ENCODE data around the gene MIPEP.
"Not testable (repeated sequence)": the region's sequence is repeated elsewhere in the genome, so short reads cannot be mapped to it uniquely, and the experiment has no call there.

Gene MIPEP

DNA sequence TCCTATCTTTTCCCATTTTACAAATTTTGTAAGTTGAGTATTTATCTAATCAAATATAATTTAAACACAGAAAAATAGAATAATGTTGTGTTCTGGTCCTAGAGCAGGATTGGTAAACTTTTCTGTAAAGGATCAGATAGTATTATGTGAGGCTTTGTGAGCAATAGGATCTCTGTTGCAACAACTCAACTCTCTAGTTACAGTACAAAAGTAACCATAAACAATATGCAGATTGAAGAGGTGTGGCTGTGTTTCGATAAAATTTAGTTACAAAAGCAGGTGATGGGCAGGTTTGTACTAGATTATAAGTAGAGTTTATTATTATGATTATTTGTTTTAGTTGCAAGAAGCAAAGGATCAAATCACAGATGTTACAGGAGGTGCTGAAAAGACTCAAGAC lies 23.3 kb upstream of the MIPEP start:
- H3K9me3 ChIP-seq: peaks cover 5% of the 10 kb centered on the region; the same call in 1 of the 2 replicates
- no peak for TF ChIP-seq Cebpa-rat (IDR thresholded peaks at IDR 0.05)

DNA sequence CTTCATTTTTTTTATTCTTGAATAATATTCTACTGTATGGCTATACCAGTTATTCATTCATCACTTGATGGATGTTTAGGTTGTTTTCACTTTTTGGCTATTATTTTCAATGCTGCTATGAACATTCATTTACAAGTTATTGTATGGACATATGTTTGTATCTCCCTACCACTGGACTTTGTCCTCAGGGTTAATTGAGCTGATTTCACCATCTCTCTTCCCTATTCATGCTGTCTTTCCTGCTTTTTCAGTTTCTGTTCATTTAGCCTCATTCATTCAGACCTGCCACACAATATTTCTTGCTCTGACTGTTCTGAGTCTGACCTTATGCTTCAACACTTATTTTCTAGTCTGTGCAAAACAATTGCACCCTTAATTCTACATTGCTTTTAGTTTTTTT lies 20.4 kb upstream of the MIPEP start:
- H3K9ac ChIP-seq: no peak overlapping the region
- no peak overlapping the region for H3K4me2 ChIP-seq
- no peaks in the 10 kb centered on the region for H3K4me1 ChIP-seq
- H3K9me3 ChIP-seq: no peaks in the 10 kb centered on the region
- H3K27ac ChIP-seq: no peak overlapping the region
- TF ChIP-seq Cebpa-rat (IDR thresholded peaks at IDR 0.05): no peak
- no peaks in the 10 kb centered on the region for H4K20me1 ChIP-seq
- H3K36me3 ChIP-seq: no peaks in the 10 kb centered on the region
- no peak overlapping the region for H3K4me3 ChIP-seq
- H3K27me3 ChIP-seq: no peaks in the 10 kb centered on the region

More for the DNA sequence above, 23.3 kb upstream of the MIPEP start:
- Histone ChIP-seq H3K36me3 (no peaks in the 10 kb centered on the region), H3K4me1 (no peaks in the 10 kb centered on the region), H3K4me3 (no peak overlapping the region), H4K20me1 (no peaks in the 10 kb centered on the region), H3K27me3 (no peaks in the 10 kb centered on the region), H3K9ac (no peak overlapping the region), H3K4me2 (no peak overlapping the region), H3K27ac (no peak overlapping the region)

DNA sequence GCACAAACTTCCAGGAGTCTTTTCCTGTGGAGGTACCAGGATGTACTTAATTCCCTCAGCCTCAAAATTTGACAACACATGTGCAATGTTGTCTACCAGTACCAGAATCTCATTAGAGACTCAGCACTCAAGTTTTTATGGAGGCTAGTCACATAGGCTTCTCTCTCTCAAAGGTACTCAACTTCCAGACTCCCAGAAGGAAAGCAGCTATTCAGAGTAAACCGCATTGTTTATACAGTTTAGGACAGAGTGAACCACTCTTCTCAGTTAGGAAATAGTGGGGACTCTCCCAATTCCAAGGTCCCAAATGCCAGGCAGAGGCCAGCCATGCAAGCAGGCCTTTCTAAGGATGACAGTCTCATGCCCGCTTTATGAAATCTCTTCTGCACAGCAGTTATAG lies 16.6 kb upstream of the MIPEP start:
- Histone ChIP-seq H3K9me3 (no peaks in the 10 kb centered on the region), H3K27ac (no peak overlapping the region), H3K4me1 (0 out of 2 replicates have a peak, but pooled peaks cover 5% of the 10 kb centered on the region), H3K27me3 (peaks cover 9% of the 10 kb centered on the region), H3K4me3 (no peak overlapping the region), H4K20me1 (no peaks in the 10 kb centered on the region), H3K4me2 (no peak overlapping the region), H3K9ac (no peak overlapping the region), H3K36me3 (no peaks in the 10 kb centered on the region)
- TF ChIP-seq Cebpa-rat (IDR thresholded peaks at IDR 0.05): no peak

DNA sequence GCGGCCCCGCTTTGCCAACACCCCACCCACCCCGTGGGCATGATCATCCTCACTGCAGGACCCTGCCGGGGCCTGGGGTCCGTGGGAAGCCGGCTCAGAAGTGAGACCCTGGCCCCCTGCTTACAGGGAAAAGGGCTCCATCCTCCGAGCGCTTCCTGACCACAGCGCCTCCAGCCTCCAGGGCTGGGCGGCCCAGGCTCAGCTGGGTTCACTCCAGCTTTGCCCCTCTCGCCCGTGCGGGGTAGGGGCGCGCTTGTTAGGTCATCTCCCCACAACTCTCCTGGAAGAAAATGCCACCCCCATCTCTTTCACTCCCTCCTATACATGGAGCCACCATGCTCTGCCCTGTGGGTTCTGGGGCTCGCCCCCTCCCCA lies 14.7 kb upstream of the MIPEP start:
- Histone ChIP-seq H3K27ac (no peak overlapping the region), H3K9me3 (no peaks in the 10 kb centered on the region), H3K36me3 (no peaks in the 10 kb centered on the region), H3K4me2 (no peak overlapping the region), H3K9ac (no peak overlapping the region), H3K27me3 (peaks cover 9% of the 10 kb centered on the region), H3K4me1 (peaks cover 9% of the 10 kb centered on the region; the same call in 1 of the 2 replicates), H4K20me1 (no peaks in the 10 kb centered on the region), H3K4me3 (no peak overlapping the region)
- no peak for TF ChIP-seq Cebpa-rat (IDR thresholded peaks at IDR 0.05)

DNA sequence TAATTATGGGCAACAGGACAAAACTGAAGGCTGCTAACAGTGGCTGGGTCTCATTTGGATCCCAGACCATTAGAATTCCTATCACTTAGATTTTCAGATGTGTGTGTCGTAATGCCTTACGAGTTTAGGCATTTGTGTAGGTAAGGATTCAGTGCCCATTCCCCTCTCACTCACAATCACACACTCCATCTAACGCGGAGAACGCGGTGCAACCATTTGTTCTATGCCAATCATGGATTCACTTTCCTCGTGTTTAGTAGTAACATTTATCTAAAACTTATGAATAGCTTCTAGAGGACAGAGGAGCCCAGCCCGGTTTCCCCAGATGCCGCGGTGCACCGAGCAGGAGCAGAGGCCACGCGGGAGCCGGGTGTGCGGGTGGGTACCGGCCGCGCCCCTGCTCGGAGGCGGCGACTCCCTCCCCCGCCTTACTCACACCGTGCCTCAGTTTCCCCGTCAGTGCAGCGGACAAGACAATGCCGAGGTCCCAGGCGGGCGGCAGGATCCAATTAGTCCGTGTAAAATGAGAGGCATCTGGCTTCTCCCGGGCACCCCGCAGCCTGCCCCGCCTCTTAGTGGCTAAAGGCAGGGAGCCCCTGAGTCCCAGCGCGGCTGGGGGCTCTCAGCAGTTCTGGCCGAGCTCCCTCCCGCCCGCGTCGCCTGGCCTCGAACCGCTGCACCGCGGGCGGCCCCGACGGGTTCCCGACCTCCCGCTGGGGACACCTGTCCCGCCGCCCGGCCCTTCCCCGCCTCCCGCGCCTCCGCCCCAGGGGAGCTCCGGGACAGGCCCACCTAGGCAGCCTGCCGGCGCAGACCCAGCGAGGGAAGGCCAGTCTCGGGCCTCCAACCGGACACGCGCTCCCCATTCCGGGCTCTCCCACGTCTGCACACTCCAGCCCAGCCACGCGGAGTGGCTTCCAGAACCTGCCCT lies 14.0 kb upstream of the MIPEP start:
- Histone ChIP-seq H4K20me1 (no peaks in the 10 kb centered on the region), H3K4me3 (no peak overlapping the region), H3K27ac (no peak overlapping the region), H3K4me2 (0 out of 2 replicates have a peak overlapping the region, but pooled peaks have one; percentile 5), H3K4me1 (peaks cover 9% of the 10 kb centered on the region; the same call in 1 of the 2 replicates), H3K9ac (no peak overlapping the region), H3K27me3 (peaks cover 9% of the 10 kb centered on the region), H3K9me3 (no peaks in the 10 kb centered on the region), H3K36me3 (no peaks in the 10 kb centered on the region)
- TF ChIP-seq Cebpa-rat (IDR thresholded peaks at IDR 0.05): no peak

DNA sequence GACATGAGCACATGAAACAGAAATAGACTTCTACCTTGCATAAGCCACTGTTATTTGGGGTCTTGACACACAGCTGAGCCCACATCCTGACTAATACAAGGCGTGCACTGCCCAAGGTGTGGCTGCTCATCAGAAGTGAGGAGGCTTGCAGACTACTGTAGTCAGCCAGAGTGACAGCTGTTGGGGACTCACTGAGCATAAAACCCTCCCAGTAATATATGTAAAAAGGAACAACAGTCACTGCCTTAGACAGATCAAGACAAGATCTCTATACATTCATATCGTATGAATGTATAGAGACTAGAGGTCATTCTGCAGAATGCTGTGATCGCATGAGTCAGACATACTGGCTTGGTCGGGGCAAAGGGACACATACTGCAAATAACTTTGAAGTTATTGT lies 12.2 kb upstream of the MIPEP start:
- Histone ChIP-seq H3K36me3 (no peaks in the 10 kb centered on the region), H3K4me2 (no peak overlapping the region), H3K27ac (no peak overlapping the region), H3K9me3 (no peaks in the 10 kb centered on the region), H4K20me1 (no peaks in the 10 kb centered on the region), H3K4me3 (no peak overlapping the region), H3K4me1 (peaks cover 9% of the 10 kb centered on the region; the same call in 1 of the 2 replicates), H3K27me3 (peaks cover 9% of the 10 kb centered on the region), H3K9ac (no peak overlapping the region)
- no peak for TF ChIP-seq Cebpa-rat (IDR thresholded peaks at IDR 0.05)

DNA sequence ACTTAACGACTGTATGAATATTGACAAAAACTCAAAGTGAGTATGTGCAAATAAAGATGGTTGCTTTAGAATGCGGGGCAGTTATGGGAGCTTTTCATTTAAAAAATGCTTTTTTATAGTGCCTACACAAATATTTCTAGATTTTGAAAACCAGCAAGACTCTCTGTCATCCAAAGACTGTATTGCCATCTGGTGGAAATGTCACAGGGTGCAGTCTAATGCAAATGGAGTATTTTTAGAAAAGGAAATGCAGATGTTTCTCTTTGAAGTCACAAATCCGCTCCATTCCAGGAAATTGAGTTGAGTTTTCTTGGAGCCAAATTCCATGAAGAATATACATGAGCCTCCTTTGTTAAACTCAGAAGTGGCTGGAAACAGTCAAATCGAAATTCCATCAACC lies 10.4 kb upstream of the MIPEP start:
- TF ChIP-seq Cebpa-rat (IDR thresholded peaks at IDR 0.05): no peak
- no peaks in the 10 kb centered on the region for H3K9me3 ChIP-seq

DNA sequence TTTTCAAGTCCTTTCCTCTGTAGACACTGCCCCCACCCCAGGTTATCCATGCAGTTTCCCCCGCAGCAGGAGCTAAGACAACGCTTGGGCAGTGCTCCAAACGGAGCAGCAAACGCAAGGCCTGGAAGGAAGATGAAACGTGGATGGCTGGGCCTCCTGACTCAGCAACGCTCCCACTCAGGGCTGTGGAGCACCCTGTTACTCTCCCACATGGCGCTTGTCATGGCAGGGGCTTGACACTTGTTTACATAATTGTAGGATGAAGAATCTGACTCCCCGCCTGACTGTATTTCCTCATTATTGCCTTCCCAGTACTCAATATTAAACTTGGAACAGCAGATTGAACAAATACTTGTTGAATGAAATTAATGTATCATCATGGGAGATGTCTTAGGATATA lies 8.9 kb upstream of the MIPEP start:
- no peak for TF ChIP-seq Cebpa-rat (IDR thresholded peaks at IDR 0.05)
- H3K4me3 ChIP-seq: no peak overlapping the region
- no peak overlapping the region for H3K9ac ChIP-seq

More for the DNA sequence above, 10.4 kb upstream of the MIPEP start:
- Histone ChIP-seq H3K4me3 (no peak overlapping the region), H4K20me1 (no peaks in the 10 kb centered on the region), H3K36me3 (no peaks in the 10 kb centered on the region), H3K4me1 (peaks cover 9% of the 10 kb centered on the region; the same call in 1 of the 2 replicates), H3K27ac (no peak overlapping the region), H3K4me2 (no peak overlapping the region), H3K9ac (no peak overlapping the region), H3K27me3 (peaks cover 9% of the 10 kb centered on the region)

DNA sequence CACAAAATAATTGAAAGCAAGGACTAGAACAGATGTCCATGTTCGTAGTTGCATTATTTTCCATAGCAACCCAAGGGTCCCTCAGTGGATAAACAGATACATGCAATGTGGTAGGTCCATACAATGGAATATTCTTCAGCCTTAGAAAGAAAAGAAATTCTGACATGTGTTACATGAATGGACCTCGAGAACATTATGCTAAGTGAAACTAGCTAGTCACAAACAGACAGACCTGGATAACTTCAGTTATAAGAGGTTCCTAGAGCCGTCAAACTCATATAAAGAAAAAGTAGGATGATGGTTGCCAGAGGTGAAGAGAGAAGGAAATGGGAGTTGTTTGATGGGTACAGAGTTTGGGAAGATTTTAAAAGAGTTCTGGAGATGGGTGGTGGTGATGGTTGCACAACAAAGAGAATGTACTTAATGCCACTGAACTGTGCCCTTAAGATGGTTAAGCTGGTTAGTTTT lies 8.3 kb upstream of the MIPEP start, which contains the start of gene C1QTNF9B:
Gene C1QTNF9B (minus strand): TSS at position 51 of the 468 bp plus-strand sequence.
- H3K4me2 ChIP-seq, H3K9me3 ChIP-seq, H3K9ac ChIP-seq, H3K27me3 ChIP-seq, H3K4me1 ChIP-seq, H4K20me1 ChIP-seq, H3K4me3 ChIP-seq, H3K27ac ChIP-seq, H3K36me3 ChIP-seq: not testable (repeated sequence)

More for the DNA sequence above, 8.9 kb upstream of the MIPEP start:
- Histone ChIP-seq H3K4me1 (peaks cover 9% of the 10 kb centered on the region; the same call in 1 of the 2 replicates), H3K36me3 (no peaks in the 10 kb centered on the region), H3K4me2 (no peak overlapping the region), H3K27me3 (peaks cover 4% of the 10 kb centered on the region), H3K9me3 (no peaks in the 10 kb centered on the region), H3K27ac (no peak overlapping the region), H4K20me1 (no peaks in the 10 kb centered on the region)

DNA sequence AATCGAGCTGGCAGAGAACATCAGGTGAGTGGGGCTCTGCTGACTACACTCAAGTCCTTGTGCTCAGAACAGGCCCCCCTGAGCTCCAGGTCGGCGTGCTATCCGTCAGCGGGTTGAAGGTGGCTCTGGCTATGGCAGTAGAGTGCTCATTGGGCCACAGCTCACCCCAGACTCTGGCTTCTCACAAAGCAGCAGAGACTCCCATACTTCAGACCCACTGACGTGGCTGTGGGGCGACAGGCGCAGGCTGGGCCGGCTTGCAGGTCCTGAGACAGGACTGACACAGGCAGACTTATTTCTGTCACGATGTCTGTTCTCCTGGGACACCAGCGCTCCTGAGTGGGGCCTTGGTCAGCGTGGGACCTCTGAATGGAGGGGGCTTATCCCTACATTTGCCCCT lies 5.5 kb upstream of the MIPEP start:
- not testable (repeated sequence) for H3K9ac ChIP-seq, H4K20me1 ChIP-seq, H3K4me1 ChIP-seq, H3K27me3 ChIP-seq, H3K36me3 ChIP-seq, H3K4me3 ChIP-seq, H3K4me2 ChIP-seq, H3K9me3 ChIP-seq, H3K27ac ChIP-seq

DNA sequence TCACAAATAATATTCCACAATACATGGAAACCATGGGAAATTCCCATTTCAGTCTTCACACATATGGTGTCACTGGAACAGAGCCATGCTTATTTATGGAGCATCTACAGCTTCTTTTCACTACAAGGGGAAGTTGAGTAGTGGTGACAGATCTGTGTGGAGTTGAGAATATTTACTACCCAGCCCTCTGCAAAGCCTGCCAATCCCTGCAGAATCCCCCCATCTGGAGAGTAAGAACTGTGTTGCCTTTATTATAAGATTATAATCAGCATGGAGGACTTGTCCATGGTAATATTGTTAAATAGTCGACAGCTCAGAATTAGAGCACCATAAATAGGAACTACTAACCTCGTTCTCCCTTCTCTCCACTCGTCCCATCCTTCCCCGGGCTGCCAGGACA lies 4.6 kb upstream of the MIPEP start:
- not testable (repeated sequence) for H3K27ac ChIP-seq, H3K27me3 ChIP-seq, H4K20me1 ChIP-seq, H3K4me3 ChIP-seq, H3K9me3 ChIP-seq, H3K9ac ChIP-seq, H3K4me2 ChIP-seq, H3K36me3 ChIP-seq
- H3K4me1 ChIP-seq: peaks cover 11% of the 10 kb centered on the region
